Measurements from ENCODE around the gene NR2F2. TPM values are rescaled to one million over a fixed set of nuclear protein-coding genes. Genes with fewer than 3 reads are reported as not detected.

NR2F2 gene
- polyA plus RNA-seq, 1 donor (not counting 4 experiments of a cell fraction or from before 2014, with no cell fraction given) = 19.5 TPM

DNA sequence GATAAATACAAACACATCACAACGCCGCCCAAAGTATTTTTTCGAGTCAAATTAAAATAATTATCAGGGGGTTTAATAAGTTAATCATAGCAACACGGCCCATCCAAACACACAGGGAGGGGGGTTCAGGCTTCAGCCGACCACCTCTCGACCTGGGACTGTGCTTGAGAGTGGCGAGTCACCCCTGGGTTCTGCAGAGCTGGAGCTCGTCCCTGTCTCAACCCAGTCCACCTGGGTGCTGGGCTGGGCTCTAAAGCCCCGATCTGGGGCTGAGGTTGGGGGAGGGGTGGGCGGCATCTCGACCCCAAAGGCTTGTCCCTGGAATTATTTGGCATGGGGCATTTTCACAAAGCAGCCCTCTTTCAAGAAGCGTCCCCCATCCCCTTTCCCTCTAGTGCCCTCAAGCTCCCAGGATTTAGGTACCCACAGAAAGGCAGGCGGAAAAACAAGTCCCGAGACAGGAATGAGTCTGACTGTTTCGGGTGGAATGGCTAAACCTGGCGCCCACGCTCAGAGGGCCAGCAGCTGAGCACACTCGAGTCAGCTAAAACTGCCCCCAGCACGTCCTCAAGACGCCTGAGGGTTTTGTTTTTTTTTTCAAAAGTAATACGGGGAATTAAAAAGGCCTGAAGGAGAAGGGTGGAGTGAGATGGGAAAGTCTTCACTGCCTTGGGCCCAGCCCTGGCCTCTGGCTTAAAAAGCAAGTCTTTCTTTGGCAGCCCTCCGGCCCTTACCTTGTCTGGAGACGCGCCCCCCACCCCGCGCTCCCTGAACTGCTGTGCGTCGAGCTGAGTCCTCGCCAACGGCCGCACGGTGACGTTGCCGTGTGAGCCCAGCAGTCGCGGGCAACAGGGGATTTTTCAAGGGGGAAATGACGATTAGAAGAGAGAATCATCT lies 32.5 kb downstream of the NR2F2 start:
- Histone ChIP-seq H3K4me3 (ENCODE audit: control insufficient read depth in 2 of 3, extremely low read depth in 1 of 3, insufficient read depth in 2 of 3, low read depth in 1 of 3, low read length in 3 of 3) (no peak overlapping the region), H3K36me3 (ENCODE audit: control insufficient read depth in 2 of 2, extremely low read depth in 1 of 2, insufficient read depth in 2 of 2, low read length in 2 of 2) (no peaks in the 10 kb centered on the region), H3K27me3 (ENCODE audit: control insufficient read depth, extremely low read depth, insufficient read depth, low read length) (peaks cover 100% of the 10 kb centered on the region), H3K9me1 (ENCODE audit: control insufficient read depth, extremely low read depth, insufficient read depth, low read length) (no peaks in the 10 kb centered on the region), H3K79me2 (ENCODE audit: control insufficient read depth, insufficient read depth, low read length) (no peaks in the 10 kb centered on the region), H3K9ac (ENCODE audit: control insufficient read depth, extremely low read depth, insufficient read depth, low read length) (no peak overlapping the region), H3K9me3 (ENCODE audit: control insufficient read depth, low read depth, low read length) (no peaks in the 10 kb centered on the region), H3K4me2 (ENCODE audit: control insufficient read depth, extremely low read depth, insufficient read depth, low read depth, low read length) (no peak overlapping the region), H4K20me1 (ENCODE audit: control insufficient read depth, extremely low read depth, insufficient read depth, low read length) (no peaks in the 10 kb centered on the region), H2AFZ (ENCODE audit: control insufficient read depth, low read length) (no peak overlapping the region), H3K4me1 (ENCODE audit: control insufficient read depth, extremely low read depth, insufficient read depth, low read length) (peaks cover 6% of the 10 kb centered on the region), H3K27ac (ENCODE audit: control insufficient read depth, insufficient read depth, low read length) (no peak overlapping the region)
- TF ChIP-seq EZH2 (IDR thresholded peaks at IDR 0.05; ENCODE audit: low read length) = no peak
- TF ChIP-seq, protein P1, sequence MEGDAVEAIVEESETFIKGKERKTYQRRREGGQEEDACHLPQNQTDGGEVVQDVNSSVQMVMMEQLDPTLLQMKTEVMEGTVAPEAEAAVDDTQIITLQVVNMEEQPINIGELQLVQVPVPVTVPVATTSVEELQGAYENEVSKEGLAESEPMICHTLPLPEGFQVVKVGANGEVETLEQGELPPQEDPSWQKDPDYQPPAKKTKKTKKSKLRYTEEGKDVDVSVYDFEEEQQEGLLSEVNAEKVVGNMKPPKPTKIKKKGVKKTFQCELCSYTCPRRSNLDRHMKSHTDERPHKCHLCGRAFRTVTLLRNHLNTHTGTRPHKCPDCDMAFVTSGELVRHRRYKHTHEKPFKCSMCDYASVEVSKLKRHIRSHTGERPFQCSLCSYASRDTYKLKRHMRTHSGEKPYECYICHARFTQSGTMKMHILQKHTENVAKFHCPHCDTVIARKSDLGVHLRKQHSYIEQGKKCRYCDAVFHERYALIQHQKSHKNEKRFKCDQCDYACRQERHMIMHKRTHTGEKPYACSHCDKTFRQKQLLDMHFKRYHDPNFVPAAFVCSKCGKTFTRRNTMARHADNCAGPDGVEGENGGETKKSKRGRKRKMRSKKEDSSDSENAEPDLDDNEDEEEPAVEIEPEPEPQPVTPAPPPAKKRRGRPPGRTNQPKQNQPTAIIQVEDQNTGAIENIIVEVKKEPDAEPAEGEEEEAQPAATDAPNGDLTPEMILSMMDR (optimal IDR thresholded peaks at IDR 0.05 in 1 of 3, IDR thresholded peaks at IDR 0.05 in 1 of 3, conservative IDR thresholded peaks at IDR 0.05 in 1 of 3; ENCODE audit: extremely low read depth in 1 of 3, insufficient read depth in 2 of 3, low read length in 3 of 3) = no peak
- no peak for FAIRE-seq
- dilution Hi-C loops (cut with MboI; ENCODE audit: extremely low pct_ligation_motif_present, low sequenced_read_pairs) = no loop called here
- DNase-seq (ENCODE audit: low read depth, low spot score) = no peak

DNA sequence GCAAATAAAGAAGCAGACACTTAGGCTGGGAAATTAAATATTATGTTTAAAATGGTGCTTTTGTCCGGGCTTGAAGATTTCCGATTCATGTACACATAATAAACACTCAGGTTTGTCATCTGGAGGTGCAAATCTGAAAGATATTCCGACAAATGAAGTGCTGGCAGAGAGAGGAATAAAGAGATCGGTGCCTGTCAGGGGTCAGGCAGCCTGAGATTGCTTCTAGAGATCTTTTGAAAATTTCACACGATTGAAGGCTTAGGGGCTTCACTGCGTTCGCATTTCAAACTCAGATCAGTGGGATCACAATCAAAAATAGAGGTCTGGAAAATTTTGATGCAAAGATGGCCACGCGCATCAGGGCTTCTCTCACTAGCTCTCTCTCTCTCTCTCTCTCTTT lies 33.2 kb downstream of the NR2F2 start:
- no peak for TF ChIP-seq EZH2 (IDR thresholded peaks at IDR 0.05; ENCODE audit: low read length)
- TF ChIP-seq, protein P1 (optimal IDR thresholded peaks at IDR 0.05 in 1 of 3, IDR thresholded peaks at IDR 0.05 in 1 of 3, conservative IDR thresholded peaks at IDR 0.05 in 1 of 3; ENCODE audit: extremely low read depth in 1 of 3, insufficient read depth in 2 of 3, low read length in 3 of 3) = no peak
- Histone ChIP-seq H3K79me2 (ENCODE audit: control insufficient read depth, insufficient read depth, low read length) (no peaks in the 10 kb centered on the region), H3K9ac (ENCODE audit: control insufficient read depth, extremely low read depth, insufficient read depth, low read length) (no peak overlapping the region), H3K4me2 (ENCODE audit: control insufficient read depth, extremely low read depth, insufficient read depth, low read depth, low read length) (no peak overlapping the region), H3K27ac (ENCODE audit: control insufficient read depth, insufficient read depth, low read length) (no peak overlapping the region), H3K9me3 (ENCODE audit: control insufficient read depth, low read depth, low read length) (no peaks in the 10 kb centered on the region), H2AFZ (ENCODE audit: control insufficient read depth, low read length) (no peak overlapping the region), H3K36me3 (ENCODE audit: control insufficient read depth in 2 of 2, extremely low read depth in 1 of 2, insufficient read depth in 2 of 2, low read length in 2 of 2) (no peaks in the 10 kb centered on the region), H4K20me1 (ENCODE audit: control insufficient read depth, extremely low read depth, insufficient read depth, low read length) (no peaks in the 10 kb centered on the region), H3K4me3 (ENCODE audit: control insufficient read depth in 2 of 3, extremely low read depth in 1 of 3, insufficient read depth in 2 of 3, low read depth in 1 of 3, low read length in 3 of 3) (no peak overlapping the region), H3K27me3 (ENCODE audit: control insufficient read depth, extremely low read depth, insufficient read depth, low read length) (peaks cover 100% of the 10 kb centered on the region), H3K4me1 (ENCODE audit: control insufficient read depth, extremely low read depth, insufficient read depth, low read length) (peaks cover 6% of the 10 kb centered on the region), H3K9me1 (ENCODE audit: control insufficient read depth, extremely low read depth, insufficient read depth, low read length) (no peaks in the 10 kb centered on the region)
- dilution Hi-C loops (cut with MboI; ENCODE audit: extremely low pct_ligation_motif_present, low sequenced_read_pairs) = no loop called here
- no peak for DNase-seq (ENCODE audit: low read depth, low spot score)
- no peak for FAIRE-seq

Measured in keratinocyte (primary cell).